ENCODE measurements around the gene TLK2.

The TLK2 gene

DNA sequence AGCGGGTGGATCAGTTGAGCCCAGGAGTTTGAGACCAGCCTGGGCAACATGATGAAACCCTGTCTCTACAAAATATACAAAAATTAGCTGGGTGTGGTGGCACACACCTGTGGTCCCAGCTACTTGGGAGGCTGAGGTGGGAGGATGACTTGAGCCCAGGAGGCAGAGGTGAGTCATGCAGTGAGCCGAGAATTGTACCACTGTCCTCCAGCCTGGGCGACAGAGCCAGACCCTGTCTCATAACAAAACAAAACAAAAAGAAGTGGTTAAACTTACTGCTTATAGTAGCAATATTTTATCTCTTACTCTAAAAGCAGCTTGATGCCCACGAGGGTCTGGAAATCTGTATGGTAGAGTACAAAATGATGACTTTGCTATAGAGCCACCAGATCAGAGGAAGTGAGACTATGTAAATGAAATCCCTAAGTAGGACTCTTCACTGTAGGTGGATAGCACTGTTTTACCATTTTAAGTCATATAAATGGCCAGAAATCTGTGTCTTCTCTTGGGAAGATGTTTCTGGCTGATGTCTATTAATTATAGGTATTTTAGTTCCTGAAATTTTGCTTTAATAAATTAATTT is 88.5 kb downstream of the TLK2 start:
- no peak overlapping the region for H3K4me3 ChIP-seq (ENCODE audit: low read length)
- TF ChIP-seq, protein P1, sequence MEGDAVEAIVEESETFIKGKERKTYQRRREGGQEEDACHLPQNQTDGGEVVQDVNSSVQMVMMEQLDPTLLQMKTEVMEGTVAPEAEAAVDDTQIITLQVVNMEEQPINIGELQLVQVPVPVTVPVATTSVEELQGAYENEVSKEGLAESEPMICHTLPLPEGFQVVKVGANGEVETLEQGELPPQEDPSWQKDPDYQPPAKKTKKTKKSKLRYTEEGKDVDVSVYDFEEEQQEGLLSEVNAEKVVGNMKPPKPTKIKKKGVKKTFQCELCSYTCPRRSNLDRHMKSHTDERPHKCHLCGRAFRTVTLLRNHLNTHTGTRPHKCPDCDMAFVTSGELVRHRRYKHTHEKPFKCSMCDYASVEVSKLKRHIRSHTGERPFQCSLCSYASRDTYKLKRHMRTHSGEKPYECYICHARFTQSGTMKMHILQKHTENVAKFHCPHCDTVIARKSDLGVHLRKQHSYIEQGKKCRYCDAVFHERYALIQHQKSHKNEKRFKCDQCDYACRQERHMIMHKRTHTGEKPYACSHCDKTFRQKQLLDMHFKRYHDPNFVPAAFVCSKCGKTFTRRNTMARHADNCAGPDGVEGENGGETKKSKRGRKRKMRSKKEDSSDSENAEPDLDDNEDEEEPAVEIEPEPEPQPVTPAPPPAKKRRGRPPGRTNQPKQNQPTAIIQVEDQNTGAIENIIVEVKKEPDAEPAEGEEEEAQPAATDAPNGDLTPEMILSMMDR (conservative IDR thresholded peaks at IDR 0.05; ENCODE audit: low read length) = no peak
- DNase-seq (ENCODE audit: low read depth) = no peak

- TF ChIP-seq, protein P1 (conservative IDR thresholded peaks at IDR 0.05; ENCODE audit: low read length) = no peak
- no peak overlapping the region for H3K4me3 ChIP-seq (ENCODE audit: low read length)
- DNase-seq (ENCODE audit: low read depth) = no peak
Observed at GRCh38 chr17:62572488-62572887, 93.9 kb downstream of the TLK2 start.

DNA sequence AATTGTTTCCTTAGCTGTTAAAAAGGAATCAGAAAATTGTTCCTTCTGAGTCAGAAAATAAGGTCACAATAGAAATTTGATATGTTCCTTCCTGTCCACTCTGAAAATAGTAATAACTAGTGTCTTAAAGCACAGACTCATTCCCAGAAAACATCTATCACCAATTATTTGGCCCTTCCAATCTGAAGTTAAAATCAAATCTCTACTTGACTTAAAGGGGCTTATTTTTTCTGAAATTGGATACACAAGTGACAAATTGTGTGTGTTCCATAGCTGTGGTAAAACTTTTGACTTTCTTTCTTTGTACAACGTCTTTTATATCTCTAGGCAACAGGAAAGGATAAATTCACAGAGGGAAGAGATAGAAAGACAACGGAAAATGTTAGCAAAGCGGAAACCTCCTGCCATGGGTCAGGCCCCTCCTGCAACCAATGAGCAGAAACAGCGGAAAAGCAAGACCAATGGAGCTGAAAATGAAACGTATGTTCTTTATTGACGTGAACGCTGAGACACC is 94.3 kb downstream of the TLK2 start:
- TF ChIP-seq, protein P1 (conservative IDR thresholded peaks at IDR 0.05; ENCODE audit: low read length) = no peak
- DNase-seq (ENCODE audit: low read depth) = no peak
- no peak overlapping the region for H3K4me3 ChIP-seq (ENCODE audit: low read length)

- no peak for DNase-seq (ENCODE audit: low read depth)
- H3K4me3 ChIP-seq (ENCODE audit: low read length) = no peak overlapping the region
- TF ChIP-seq, protein P1 (conservative IDR thresholded peaks at IDR 0.05; ENCODE audit: low read length) = no peak
Observed at GRCh38 chr17:62573480-62574117, 95.0 kb downstream of the TLK2 start.

DNA sequence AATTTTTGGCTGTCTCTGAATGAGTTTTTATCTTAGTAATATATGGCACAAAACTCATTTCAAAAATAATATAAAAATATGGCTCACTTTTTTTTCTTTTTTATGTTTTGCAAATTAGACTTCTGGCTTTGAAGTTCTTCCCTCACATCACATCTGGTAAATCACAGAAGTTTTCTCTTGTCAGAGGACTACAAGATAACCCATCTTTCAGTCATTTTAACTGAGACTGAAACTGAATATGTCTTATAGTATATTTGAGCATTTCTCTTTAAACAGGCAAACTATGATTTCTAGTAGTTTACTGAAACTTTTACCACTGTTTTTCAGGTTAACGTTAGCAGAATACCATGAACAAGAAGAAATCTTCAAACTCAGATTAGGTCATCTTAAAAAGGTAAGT is 97.8 kb downstream of the TLK2 start:
- TF ChIP-seq, protein P1 (conservative IDR thresholded peaks at IDR 0.05; ENCODE audit: low read length) = no peak
- H3K4me3 ChIP-seq (ENCODE audit: low read length) = no peak overlapping the region
- DNase-seq (ENCODE audit: low read depth) = no peak

- TF ChIP-seq, protein P1 (conservative IDR thresholded peaks at IDR 0.05; ENCODE audit: low read length) = no peak
- no peak for DNase-seq (ENCODE audit: low read depth)
- no peak overlapping the region for H3K4me3 ChIP-seq (ENCODE audit: low read length)
Observed at GRCh38 chr17:62578757-62579487, 100.3 kb downstream of the TLK2 start.
